AG09309 (cell line): ENCODE measurements around the gene TTBK1.

Source experiments
- DNase-seq: peaks from one replicate; pipeline ENCODE4 v3.0.0-alpha.2; 2010; ENCODE audit warnings: low read depth
- H3K4me3 ChIP-seq: 2 replicates; pipeline ENCODE4 v1.5.1; 2011; ENCODE audit warnings: mild to moderate bottlenecking, low read depth, low read length, moderate library complexity; ENCODE audit not compliant: control insufficient read depth
- TF ChIP-seq, protein P1 (sequence below): IDR thresholded peaks from 2 replicates; pipeline ENCODE4 v1.5.1; 2011; ENCODE audit warnings: mild to moderate bottlenecking, low read depth, low read length, inconsistent platforms; ENCODE audit not compliant: insufficient read depth, control insufficient read depth; ENCODE audit errors: missing control alignments

The TTBK1 gene

GRCh38 chr6:43296780-43297497 lies 53.7 kb downstream of the TTBK1 start:
- TF ChIP-seq, protein P1, sequence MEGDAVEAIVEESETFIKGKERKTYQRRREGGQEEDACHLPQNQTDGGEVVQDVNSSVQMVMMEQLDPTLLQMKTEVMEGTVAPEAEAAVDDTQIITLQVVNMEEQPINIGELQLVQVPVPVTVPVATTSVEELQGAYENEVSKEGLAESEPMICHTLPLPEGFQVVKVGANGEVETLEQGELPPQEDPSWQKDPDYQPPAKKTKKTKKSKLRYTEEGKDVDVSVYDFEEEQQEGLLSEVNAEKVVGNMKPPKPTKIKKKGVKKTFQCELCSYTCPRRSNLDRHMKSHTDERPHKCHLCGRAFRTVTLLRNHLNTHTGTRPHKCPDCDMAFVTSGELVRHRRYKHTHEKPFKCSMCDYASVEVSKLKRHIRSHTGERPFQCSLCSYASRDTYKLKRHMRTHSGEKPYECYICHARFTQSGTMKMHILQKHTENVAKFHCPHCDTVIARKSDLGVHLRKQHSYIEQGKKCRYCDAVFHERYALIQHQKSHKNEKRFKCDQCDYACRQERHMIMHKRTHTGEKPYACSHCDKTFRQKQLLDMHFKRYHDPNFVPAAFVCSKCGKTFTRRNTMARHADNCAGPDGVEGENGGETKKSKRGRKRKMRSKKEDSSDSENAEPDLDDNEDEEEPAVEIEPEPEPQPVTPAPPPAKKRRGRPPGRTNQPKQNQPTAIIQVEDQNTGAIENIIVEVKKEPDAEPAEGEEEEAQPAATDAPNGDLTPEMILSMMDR = no peak
- DNase-seq = no peak
- H3K4me3 ChIP-seq = no peak overlapping the region

GRCh38 chr6:43297644-43298564 lies 54.6 kb downstream of the TTBK1 start, which contains the start of gene SLC22A7:
Gene SLC22A7, plus strand, starts transcription at chr6:43298260. Its CDS starts 99 bp downstream, at chr6:43298359.
- no peak within 1 kb of the TSS for H3K4me3 ChIP-seq
- DNase-seq = no peak
- TF ChIP-seq, protein P1 = no peak

DNA sequence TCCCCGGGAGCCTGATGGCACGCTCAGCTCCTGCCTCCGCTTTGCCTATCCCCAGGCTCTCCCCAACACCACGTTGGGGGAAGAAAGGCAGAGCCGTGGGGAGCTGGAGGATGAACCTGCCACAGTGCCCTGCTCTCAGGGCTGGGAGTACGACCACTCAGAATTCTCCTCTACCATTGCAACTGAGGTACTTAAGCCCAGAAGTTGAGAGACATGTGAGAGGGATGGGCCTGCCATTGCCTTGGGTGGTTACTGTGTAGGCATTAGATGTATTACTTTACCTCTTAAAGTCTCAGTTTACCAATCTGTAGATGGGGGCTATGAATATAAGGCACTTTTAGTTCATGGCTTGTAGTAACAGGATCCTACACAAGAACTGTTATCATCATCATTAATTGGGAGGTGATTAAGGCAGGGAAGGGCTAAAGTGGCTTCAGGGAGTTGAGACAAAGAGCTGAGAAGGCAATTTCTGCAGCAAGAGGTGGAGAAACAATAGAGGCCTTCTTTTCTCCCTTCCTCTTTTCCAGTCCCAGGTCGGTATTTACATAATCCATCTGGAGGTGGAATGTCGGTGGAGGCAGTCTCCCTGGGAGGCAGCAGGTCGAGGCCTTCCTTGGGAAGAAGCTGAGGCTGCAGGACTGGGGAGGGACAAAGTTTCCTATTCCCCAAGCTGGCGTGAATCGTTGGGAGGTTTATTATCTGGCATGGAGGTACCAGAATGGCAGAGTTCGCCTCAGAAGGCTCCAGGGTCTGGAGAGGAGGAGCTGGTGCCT lies 55.5 kb downstream of the TTBK1 start:
- H3K4me3 ChIP-seq = no peak overlapping the region
- no peak for DNase-seq
- TF ChIP-seq, protein P1 = no peak

GRCh38 chr6:43299338-43300293 lies 56.3 kb downstream of the TTBK1 start:
- TF ChIP-seq, protein P1 = no peak
- no peak for DNase-seq
- H3K4me3 ChIP-seq = no peak overlapping the region

GRCh38 chr6:43301081-43301870 lies 58.0 kb downstream of the TTBK1 start:
- H3K4me3 ChIP-seq = no peak overlapping the region
- DNase-seq = no peak

More at GRCh38 chr6:43301081-43301870, 58.0 kb downstream of the TTBK1 start:
- TF ChIP-seq, protein P1 = no peak
